Endothelial cell (in vitro differentiated cells): ENCODE measurements around the gene DHRSX. TPM values are rescaled to one million over a fixed set of nuclear protein-coding genes. Genes with fewer than 3 reads are reported as not detected.

ENCODE experiments used
- DNase-seq: peaks from one replicate; pipeline ENCODE4 v3.0.0; 2021; ENCODE audit warnings: low spot score
- H3K27ac Mint-ChIP-seq: one replicate; pipeline ENCODE4 v1.8.0; 2021; ENCODE audit warnings: mixed read lengths, inconsistent platforms; ENCODE audit not compliant: unreplicated experiment
- H3K27me3 Mint-ChIP-seq: one replicate; pipeline ENCODE4 v1.8.0; 2021; ENCODE audit warnings: mild to moderate bottlenecking, moderate library complexity, mixed read lengths, inconsistent platforms; ENCODE audit not compliant: unreplicated experiment
- H3K36me3 Mint-ChIP-seq: one replicate; pipeline ENCODE4 v1.8.0; 2021; ENCODE audit warnings: mild to moderate bottlenecking, low read depth, mixed read lengths, inconsistent platforms; ENCODE audit not compliant: unreplicated experiment
- H3K4me1 Mint-ChIP-seq: one replicate; pipeline ENCODE4 v1.8.0; 2021; ENCODE audit warnings: mild to moderate bottlenecking, mixed read lengths, inconsistent platforms; ENCODE audit not compliant: unreplicated experiment
- H3K4me3 Mint-ChIP-seq: one replicate; pipeline ENCODE4 v1.8.0; 2021; ENCODE audit warnings: mild to moderate bottlenecking, mixed read lengths, inconsistent platforms; ENCODE audit not compliant: unreplicated experiment
- H3K9me3 Mint-ChIP-seq: one replicate; pipeline ENCODE4 v1.8.0; 2021; ENCODE audit warnings: mixed read lengths, inconsistent platforms; ENCODE audit not compliant: unreplicated experiment
- total RNA-seq: library from RNA; stranded (reverse); fragmentation: NEBNext Ultra II Directional; extraction: Animal tissue kit (Norgen Biotek cat#: 25700); gene quantifications from one replicate; pipeline ENCODE4 v1.2.1, GENCODE V29; 2021; ENCODE audit not compliant: unreplicated experiment
- TF ChIP-seq, protein P1 (sequence below): fragments of 200-600 bp; sonication (generic); IDR thresholded peaks from one replicate; pipeline ENCODE4 v1.5.0; 2021; ENCODE audit warnings: antibody characterized with exemption; ENCODE audit not compliant: unreplicated experiment

DHRSX gene
- total RNA-seq, 1 donor from 2014 or later = 22.2 TPM

GRCh38 chrX:2546496-2546895, 45.7 kb upstream of the DHRSX start:
- TF ChIP-seq, protein P1, sequence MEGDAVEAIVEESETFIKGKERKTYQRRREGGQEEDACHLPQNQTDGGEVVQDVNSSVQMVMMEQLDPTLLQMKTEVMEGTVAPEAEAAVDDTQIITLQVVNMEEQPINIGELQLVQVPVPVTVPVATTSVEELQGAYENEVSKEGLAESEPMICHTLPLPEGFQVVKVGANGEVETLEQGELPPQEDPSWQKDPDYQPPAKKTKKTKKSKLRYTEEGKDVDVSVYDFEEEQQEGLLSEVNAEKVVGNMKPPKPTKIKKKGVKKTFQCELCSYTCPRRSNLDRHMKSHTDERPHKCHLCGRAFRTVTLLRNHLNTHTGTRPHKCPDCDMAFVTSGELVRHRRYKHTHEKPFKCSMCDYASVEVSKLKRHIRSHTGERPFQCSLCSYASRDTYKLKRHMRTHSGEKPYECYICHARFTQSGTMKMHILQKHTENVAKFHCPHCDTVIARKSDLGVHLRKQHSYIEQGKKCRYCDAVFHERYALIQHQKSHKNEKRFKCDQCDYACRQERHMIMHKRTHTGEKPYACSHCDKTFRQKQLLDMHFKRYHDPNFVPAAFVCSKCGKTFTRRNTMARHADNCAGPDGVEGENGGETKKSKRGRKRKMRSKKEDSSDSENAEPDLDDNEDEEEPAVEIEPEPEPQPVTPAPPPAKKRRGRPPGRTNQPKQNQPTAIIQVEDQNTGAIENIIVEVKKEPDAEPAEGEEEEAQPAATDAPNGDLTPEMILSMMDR = no peak
- DNase-seq = no peak
- Mint-ChIP-seq H3K36me3 (no peaks in the 10 kb centered on the region), H3K4me3 (no peak overlapping the region), H3K27ac (no peak overlapping the region), H3K9me3 (no peaks in the 10 kb centered on the region), H3K27me3 (no peaks in the 10 kb centered on the region), H3K4me1 (no peaks in the 10 kb centered on the region)

GRCh38 chrX:2545144-2545543, 44.4 kb upstream of the DHRSX start:
- no peaks in the 10 kb centered on the region for H3K4me1 Mint-ChIP-seq

DNA sequence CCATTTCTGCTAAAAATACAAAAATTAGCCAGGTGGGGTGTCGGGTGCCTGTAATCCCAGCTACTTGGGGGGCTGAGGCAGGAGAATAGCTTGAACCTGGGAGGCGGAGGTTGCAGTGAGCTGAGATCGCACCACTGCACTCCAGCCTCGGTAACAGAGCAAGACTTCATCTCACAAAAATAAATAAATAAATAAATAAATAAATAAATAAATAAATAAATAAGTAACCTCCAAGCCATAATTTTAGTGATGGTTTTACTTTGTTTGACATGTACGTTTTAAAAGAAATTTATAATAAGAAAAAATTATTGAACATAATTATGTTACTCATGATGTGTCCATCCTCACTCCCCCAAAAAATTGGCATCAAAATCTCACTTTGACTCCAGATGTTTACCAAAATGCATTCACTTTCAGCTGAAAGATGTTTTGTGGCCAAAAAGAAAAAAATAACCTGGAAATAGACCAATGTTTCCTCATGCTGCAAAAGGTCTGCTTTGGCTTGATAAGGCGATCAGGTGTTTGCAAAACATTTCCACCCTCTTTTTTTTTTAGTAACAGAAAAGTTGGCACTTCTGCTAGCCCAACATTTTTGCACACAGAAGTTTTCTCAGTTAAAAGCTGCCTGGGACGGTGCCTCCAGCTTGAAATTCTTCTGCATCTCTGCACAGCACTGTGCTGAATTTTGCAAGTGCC, 42.2 kb upstream of the DHRSX start:
- H3K4me3 Mint-ChIP-seq = no peak overlapping the region

More at GRCh38 chrX:2545144-2545543, 44.4 kb upstream of the DHRSX start:
- H3K27me3 Mint-ChIP-seq = no peaks in the 10 kb centered on the region
- H3K9me3 Mint-ChIP-seq = no peaks in the 10 kb centered on the region
- H3K27ac Mint-ChIP-seq = no peak overlapping the region
- H3K36me3 Mint-ChIP-seq = no peaks in the 10 kb centered on the region
- no peak for DNase-seq
- H3K4me3 Mint-ChIP-seq = no peak overlapping the region
- TF ChIP-seq, protein P1 = no peak

GRCh38 chrX:2541603-2542002, 40.8 kb upstream of the DHRSX start:
- TF ChIP-seq, protein P1 = no peak
- H3K4me1 Mint-ChIP-seq = no peaks in the 10 kb centered on the region
- DNase-seq = no peak
- H3K36me3 Mint-ChIP-seq = no peaks in the 10 kb centered on the region
- no peak overlapping the region for H3K27ac Mint-ChIP-seq
- no peaks in the 10 kb centered on the region for H3K27me3 Mint-ChIP-seq
- no peak overlapping the region for H3K4me3 Mint-ChIP-seq
- H3K9me3 Mint-ChIP-seq = no peaks in the 10 kb centered on the region

More for the DNA sequence above, 42.2 kb upstream of the DHRSX start:
- no peaks in the 10 kb centered on the region for H3K27me3 Mint-ChIP-seq
- H3K27ac Mint-ChIP-seq = no peak overlapping the region
- H3K9me3 Mint-ChIP-seq = no peaks in the 10 kb centered on the region
- no peaks in the 10 kb centered on the region for H3K36me3 Mint-ChIP-seq
- no peak for DNase-seq
- no peaks in the 10 kb centered on the region for H3K4me1 Mint-ChIP-seq
- TF ChIP-seq, protein P1 = no peak

DNA sequence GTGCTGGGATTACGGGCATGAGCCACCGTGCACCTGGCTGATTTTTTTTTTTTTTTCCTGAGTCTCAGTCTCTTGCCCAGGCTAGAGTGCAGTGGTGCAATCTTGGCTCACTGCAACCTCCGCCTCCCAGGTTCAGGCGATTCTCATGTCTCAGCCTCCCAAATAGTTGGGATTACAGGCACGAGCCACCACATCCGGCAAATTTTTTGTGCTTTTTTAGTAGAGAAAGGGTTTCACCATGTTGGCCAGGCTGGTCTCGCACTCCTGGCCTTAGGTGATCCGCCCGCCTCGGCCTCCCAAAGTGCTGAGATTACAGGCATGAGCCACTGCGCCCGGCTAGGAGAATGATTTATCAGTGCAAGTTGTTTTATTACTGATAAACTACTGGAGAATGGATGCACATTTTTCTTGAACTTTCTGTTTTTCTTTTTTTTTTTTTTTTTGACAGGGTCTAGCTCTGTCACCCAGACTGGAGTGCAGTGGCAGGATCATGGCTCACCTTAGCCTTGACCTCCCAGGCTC, 39.7 kb upstream of the DHRSX start:
- no peak overlapping the region for H3K27ac Mint-ChIP-seq
- no peaks in the 10 kb centered on the region for H3K4me1 Mint-ChIP-seq
- no peak for DNase-seq
- H3K27me3 Mint-ChIP-seq = no peaks in the 10 kb centered on the region
- no peaks in the 10 kb centered on the region for H3K9me3 Mint-ChIP-seq
- no peaks in the 10 kb centered on the region for H3K36me3 Mint-ChIP-seq
- TF ChIP-seq, protein P1 = no peak
- H3K4me3 Mint-ChIP-seq = no peak overlapping the region
